Measurements from ENCODE around the gene ZNF280A.

ZNF280A gene

GRCh38 chr22:22550789-22551434 is 30.8 kb upstream of the ZNF280A start:
- DNase-seq = no peak
- Mint-ChIP-seq H3K4me3 (no peak overlapping the region), H3K36me3 (ENCODE audit: low read depth) (no peaks in the 10 kb centered on the region), H3K4me1 (ENCODE audit: low read depth) (no peaks in the 10 kb centered on the region), H3K9me3 (no peaks in the 10 kb centered on the region), H3K27ac (no peak overlapping the region), H3K27me3 (no peaks in the 10 kb centered on the region)

DNA sequence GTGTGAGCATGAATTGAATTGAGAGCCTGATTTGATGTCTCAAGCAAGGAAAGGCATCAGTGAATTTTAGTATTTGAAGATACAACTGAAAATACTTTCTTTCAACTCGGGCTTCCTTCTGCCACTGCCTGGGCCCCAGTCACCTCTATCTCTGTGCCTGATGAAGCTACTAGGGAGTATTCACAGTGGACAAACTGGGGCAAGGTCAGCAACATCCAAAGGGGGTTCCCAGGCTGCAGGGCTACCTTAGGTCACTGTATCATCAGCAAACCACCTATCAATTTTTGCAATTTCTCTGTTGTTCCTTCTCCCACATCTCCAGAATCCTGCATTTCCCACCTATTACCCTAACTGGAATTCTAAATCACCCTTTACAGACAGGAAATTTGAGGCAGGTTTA is 28.8 kb upstream of the ZNF280A start:
- DNase-seq = no peak
- Mint-ChIP-seq H3K9me3 (no peaks in the 10 kb centered on the region), H3K27me3 (no peaks in the 10 kb centered on the region), H3K4me1 (ENCODE audit: low read depth) (no peaks in the 10 kb centered on the region), H3K4me3 (no peak overlapping the region), H3K27ac (no peak overlapping the region), H3K36me3 (ENCODE audit: low read depth) (no peaks in the 10 kb centered on the region)

- no peak for DNase-seq
- Mint-ChIP-seq H3K27me3 (no peaks in the 10 kb centered on the region), H3K4me3 (no peak overlapping the region), H3K9me3 (no peaks in the 10 kb centered on the region), H3K4me1 (ENCODE audit: low read depth) (no peaks in the 10 kb centered on the region), H3K36me3 (ENCODE audit: low read depth) (no peaks in the 10 kb centered on the region), H3K27ac (no peak overlapping the region)
Measured at GRCh38 chr22:22548317-22548716, 28.2 kb upstream of the ZNF280A start.

DNA sequence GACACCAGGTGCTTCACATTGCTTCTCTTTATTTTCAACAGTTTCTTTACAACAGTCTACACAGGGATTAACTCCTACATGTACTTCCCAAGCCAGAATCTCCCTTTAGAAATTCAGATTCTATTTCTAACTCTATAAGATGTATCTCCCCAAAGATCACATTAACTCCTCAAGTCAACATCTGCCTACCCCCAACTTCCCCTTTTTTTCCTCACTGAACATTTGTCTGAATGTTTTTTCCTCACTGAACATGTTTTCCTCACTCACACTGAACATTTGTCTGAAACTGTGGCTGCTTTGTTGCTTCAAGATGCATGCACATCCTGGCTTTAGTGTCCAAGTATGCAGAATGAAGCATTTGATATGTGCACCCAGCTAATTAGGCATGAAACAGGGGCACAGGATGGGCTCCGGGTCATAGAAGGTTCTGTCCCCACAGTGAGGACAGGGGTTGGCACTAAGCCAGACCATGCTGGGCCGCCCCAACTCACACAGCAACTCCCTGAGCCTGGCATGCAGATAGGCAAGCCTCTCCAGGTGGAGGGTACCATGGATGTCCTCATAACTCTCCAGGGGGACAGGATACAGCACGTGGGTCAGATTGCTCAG is 27.7 kb upstream of the ZNF280A start:
- no peaks in the 10 kb centered on the region for H3K27me3 Mint-ChIP-seq
- no peaks in the 10 kb centered on the region for H3K4me1 Mint-ChIP-seq (ENCODE audit: low read depth)
- H3K4me3 Mint-ChIP-seq = no peak overlapping the region
- no peaks in the 10 kb centered on the region for H3K36me3 Mint-ChIP-seq (ENCODE audit: low read depth)
- no peaks in the 10 kb centered on the region for H3K9me3 Mint-ChIP-seq
- DNase-seq = no peak
- H3K27ac Mint-ChIP-seq = no peak overlapping the region

- no peak overlapping the region for H3K27ac Mint-ChIP-seq
- DNase-seq = no peak
- H3K27me3 Mint-ChIP-seq = no peaks in the 10 kb centered on the region
- no peaks in the 10 kb centered on the region for H3K4me1 Mint-ChIP-seq (ENCODE audit: low read depth)
- no peak overlapping the region for H3K4me3 Mint-ChIP-seq
- no peaks in the 10 kb centered on the region for H3K36me3 Mint-ChIP-seq (ENCODE audit: low read depth)
- no peaks in the 10 kb centered on the region for H3K9me3 Mint-ChIP-seq
Measured at GRCh38 chr22:22547226-22547625, 27.2 kb upstream of the ZNF280A start.

DNA sequence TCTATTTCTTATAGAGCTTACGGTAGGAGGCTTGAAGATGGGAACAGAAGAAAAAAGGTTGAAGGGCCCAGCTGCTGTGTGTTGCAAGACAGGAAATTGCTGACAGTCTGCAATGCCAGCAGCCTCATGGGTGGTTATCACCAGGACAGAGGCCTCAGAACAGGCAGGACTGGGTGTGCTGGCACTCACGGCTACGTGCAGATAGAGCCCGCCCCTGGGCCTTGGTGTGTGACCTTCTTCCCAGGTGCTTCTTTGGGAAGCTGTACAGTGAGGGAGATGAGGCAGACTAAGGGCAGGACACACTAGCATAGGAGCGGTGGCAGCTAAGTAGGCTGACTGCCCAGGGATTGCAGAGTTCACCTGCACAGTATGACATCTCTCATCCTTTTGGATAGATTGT is 26.4 kb upstream of the ZNF280A start:
- no peak for DNase-seq
- no peak overlapping the region for H3K27ac Mint-ChIP-seq
- no peaks in the 10 kb centered on the region for H3K36me3 Mint-ChIP-seq (ENCODE audit: low read depth)
- H3K4me1 Mint-ChIP-seq (ENCODE audit: low read depth) = no peaks in the 10 kb centered on the region
- no peaks in the 10 kb centered on the region for H3K27me3 Mint-ChIP-seq
- no peaks in the 10 kb centered on the region for H3K9me3 Mint-ChIP-seq
- no peak overlapping the region for H3K4me3 Mint-ChIP-seq

DNA sequence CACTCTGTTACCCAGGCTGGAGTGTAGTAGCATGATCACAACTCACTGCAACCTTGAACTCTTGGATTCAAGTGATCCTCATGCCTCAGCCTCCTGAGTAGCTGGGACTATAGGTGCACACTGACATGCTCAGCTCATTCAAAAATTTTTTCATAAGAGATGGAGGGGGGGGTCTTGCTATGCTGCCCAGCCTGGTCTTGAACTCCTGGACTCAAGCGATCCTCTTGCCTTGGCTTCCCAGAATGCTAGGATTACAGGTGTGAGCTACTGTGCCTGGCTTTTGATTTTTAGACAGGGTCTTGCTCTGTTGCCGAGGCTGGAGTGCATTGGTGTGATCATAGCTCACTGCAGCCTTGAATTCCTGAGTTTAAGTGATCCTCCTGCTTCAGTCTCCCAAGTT is 25.0 kb upstream of the ZNF280A start:
- Mint-ChIP-seq H3K9me3 (no peaks in the 10 kb centered on the region), H3K27me3 (peaks cover 4% of the 10 kb centered on the region), H3K36me3 (ENCODE audit: low read depth) (no peaks in the 10 kb centered on the region), H3K4me3 (no peak overlapping the region), H3K4me1 (ENCODE audit: low read depth) (no peaks in the 10 kb centered on the region), H3K27ac (no peak overlapping the region)
- DNase-seq = no peak

DNA sequence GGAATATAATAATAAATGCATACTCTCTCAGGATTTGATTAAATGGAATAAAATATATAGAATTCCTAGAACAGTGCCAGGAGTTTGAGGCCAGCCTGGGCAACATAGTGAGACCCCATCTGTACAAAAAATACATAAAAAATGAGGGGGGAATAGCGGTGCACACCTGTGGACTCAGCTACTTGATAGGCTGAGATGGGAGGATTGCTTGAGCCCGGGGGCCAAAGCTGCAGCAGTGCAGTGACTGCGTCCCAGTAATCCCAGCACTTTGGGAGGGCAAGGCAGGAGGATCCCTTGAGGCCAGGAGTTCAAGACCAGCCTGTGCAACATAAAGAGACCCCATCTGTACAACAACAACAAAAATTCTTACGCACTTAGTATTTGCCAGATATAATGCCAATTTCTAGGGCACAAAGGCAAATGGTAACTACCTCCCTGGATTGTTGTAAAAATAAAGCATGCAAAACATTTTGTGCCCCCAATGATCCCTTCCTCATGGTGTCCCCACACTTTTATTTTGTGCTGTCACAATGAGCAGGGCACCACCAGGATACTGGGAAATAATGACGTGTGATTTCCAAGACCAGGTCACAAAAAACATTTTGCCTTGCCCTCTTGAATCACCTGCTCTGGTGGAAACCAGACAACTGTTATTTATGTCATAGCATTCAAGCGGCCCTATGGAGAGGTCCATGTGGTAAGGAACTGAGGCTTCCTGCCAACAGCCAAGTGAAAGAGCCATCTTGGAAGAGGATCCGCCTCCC is 18.3 kb upstream of the ZNF280A start:
- no peak overlapping the region for H3K27ac Mint-ChIP-seq

DNA sequence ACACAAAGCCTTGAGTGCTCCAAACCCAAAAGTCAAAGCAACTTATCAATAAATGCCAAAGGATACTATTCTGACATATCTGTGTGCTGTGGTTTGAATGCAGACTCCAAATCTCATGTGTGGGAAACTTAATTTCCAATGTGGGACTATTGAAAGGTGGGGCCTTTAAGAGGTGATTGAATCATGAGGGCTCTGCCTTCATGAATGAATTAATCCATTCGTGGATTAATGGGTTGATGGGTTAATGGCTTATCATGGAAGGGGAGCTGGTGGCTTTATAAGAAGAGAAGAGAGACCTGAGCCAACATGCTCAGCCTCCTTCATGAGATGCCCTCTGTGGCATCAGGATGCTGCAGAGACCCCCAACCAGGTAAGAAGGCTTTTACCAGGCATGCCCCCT is 16.8 kb upstream of the ZNF280A start:
- DNase-seq = no peak
- peaks cover 14% of the 10 kb centered on the region for H3K27me3 Mint-ChIP-seq
- no peaks in the 10 kb centered on the region for H3K4me1 Mint-ChIP-seq (ENCODE audit: low read depth)
- no peaks in the 10 kb centered on the region for H3K36me3 Mint-ChIP-seq (ENCODE audit: low read depth)
- no peaks in the 10 kb centered on the region for H3K9me3 Mint-ChIP-seq
- no peak overlapping the region for H3K27ac Mint-ChIP-seq
- no peak overlapping the region for H3K4me3 Mint-ChIP-seq

More for the DNA sequence above, 18.3 kb upstream of the ZNF280A start:
- peaks cover 14% of the 10 kb centered on the region for H3K27me3 Mint-ChIP-seq
- no peak for DNase-seq
- H3K4me1 Mint-ChIP-seq (ENCODE audit: low read depth) = no peaks in the 10 kb centered on the region
- H3K9me3 Mint-ChIP-seq = no peaks in the 10 kb centered on the region
- H3K4me3 Mint-ChIP-seq = no peak overlapping the region
- no peaks in the 10 kb centered on the region for H3K36me3 Mint-ChIP-seq (ENCODE audit: low read depth)

DNA sequence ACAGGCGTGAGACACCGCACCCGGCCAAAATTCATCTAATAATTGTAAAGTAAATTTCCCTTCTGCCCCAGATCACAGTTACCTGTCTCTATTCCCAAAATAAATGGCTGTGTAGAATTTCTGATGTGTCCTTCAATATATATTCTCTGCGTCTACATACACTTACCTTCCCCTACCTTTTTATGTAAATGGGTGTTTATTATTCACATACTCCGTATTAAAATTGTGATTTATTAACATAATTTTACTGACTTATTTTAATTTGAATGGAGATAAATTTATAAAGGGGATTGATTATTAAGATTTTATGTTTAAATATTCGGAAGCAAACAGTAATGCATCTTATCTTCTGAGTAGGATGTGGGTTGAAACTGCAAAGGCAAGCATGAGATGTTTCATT is 16.4 kb upstream of the ZNF280A start:
- H3K4me3 Mint-ChIP-seq = no peak overlapping the region
- H3K27me3 Mint-ChIP-seq = peaks cover 14% of the 10 kb centered on the region
- H3K9me3 Mint-ChIP-seq = no peaks in the 10 kb centered on the region
- no peaks in the 10 kb centered on the region for H3K36me3 Mint-ChIP-seq (ENCODE audit: low read depth)
- no peak for DNase-seq
- no peaks in the 10 kb centered on the region for H3K4me1 Mint-ChIP-seq (ENCODE audit: low read depth)
- H3K27ac Mint-ChIP-seq = no peak overlapping the region

DNA sequence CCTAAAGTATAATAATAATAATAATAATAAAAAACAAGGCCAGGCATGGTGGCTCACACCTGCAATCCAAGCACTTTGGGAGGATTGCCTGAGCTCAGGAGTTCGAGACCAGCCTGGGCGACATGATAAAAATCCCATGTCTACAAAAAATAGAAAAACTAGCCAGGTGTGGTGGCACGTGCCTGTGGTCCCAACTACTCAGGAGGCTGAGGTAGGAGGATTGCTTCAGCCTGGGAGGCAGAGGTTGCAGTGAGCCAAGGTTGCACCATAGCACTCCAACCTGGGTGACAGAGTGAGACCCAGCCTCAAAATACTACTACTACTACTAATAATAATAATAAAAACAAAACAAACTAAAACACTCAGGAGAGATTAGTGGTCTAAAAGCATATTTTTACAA is 15.6 kb upstream of the ZNF280A start:
- Mint-ChIP-seq H3K4me1 (ENCODE audit: low read depth) (no peaks in the 10 kb centered on the region), H3K36me3 (ENCODE audit: low read depth) (no peaks in the 10 kb centered on the region)

DNA sequence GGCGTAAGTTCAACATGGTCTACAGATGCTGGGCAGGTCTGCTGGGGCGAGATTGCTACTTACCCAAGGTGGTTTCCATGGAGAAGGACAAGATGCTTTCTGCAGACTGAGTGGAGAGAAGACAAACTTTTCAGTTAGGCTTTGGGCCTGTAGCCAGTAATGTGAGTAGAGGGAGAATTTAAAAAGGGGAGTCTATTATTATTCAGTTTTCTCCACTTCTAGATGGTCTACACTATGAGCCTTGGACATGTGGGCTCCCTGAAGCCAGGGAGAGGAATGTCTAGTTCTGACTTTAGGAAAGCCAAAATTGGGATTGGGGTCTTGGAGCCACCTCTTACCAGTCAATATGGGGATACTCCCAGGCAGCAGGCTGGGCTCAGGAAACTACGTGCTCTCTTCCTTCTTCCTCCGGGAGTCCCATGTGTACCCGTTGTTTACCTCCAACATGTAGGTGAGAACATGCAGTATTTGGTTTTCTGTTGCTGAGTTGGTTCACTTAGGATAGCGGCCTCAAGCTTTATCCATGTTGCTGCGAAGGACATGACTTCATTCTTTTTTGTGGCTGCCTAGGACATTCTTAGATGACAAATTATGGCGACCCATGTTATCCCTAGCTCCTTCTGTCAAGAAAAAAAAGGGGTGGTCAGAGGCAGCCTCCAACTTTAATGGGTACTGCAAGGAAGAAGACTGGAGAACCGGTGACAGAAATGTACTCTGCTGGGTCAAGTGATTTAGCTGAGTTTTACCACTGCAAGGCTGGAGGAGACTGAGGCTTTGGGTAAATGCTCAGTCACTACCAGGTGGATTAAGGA is 14.7 kb upstream of the ZNF280A start:
- H3K27me3 Mint-ChIP-seq = peaks cover 8% of the 10 kb centered on the region
- H3K9me3 Mint-ChIP-seq = no peaks in the 10 kb centered on the region
- H3K27ac Mint-ChIP-seq = no peak overlapping the region
- H3K4me3 Mint-ChIP-seq = no peak overlapping the region
- no peaks in the 10 kb centered on the region for H3K4me1 Mint-ChIP-seq (ENCODE audit: low read depth)
- DNase-seq = no peak
- H3K36me3 Mint-ChIP-seq (ENCODE audit: low read depth) = no peaks in the 10 kb centered on the region

More for the DNA sequence above, 15.6 kb upstream of the ZNF280A start:
- Mint-ChIP-seq H3K9me3 (no peaks in the 10 kb centered on the region), H3K27me3 (peaks cover 14% of the 10 kb centered on the region), H3K27ac (no peak overlapping the region), H3K4me3 (no peak overlapping the region)
- DNase-seq = no peak

DNA sequence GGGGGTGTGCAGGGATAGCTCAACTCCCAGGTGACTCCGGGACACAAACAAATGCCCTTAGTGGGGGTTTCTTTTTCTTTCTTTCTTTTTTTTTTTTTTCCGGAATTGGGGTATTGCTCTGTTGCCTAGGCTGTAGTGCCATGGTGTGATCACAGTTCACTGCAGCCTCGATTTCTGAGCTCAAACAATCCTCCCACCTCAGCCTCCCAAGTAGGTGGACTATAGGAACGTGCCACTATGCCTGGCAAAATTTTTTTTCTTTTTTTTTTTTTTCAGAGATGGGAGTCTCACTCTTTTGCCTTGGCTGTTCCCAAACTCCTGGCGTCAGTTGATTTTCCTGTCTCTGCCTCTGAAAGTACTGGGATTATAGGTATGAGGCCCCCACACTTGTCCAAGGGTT is 13.8 kb upstream of the ZNF280A start:
- no peak for DNase-seq
- H3K4me3 Mint-ChIP-seq = no peak overlapping the region
- H3K36me3 Mint-ChIP-seq (ENCODE audit: low read depth) = no peaks in the 10 kb centered on the region
- no peaks in the 10 kb centered on the region for H3K9me3 Mint-ChIP-seq
- no peak overlapping the region for H3K27ac Mint-ChIP-seq
- peaks cover 13% of the 10 kb centered on the region for H3K27me3 Mint-ChIP-seq
- H3K4me1 Mint-ChIP-seq (ENCODE audit: low read depth) = no peaks in the 10 kb centered on the region

DNA sequence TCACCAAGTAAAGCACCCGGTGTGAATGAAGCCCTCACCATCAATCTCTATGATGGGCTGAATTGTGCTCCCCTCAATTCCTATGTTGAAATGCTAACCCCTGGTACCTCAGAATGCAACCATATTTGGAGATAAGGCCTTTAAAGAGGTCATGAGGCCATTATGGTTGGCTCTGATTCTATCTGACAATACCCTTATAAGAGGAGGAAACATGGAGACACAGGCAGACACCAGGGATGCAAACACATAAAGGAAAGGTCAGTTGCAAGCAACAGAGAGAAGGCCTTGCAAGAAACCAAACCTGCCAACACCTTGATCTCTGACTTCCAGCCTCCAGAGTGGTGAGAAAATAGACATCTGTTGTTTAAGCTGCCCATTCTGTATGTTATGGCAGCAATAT is 13.3 kb upstream of the ZNF280A start:
- no peaks in the 10 kb centered on the region for H3K4me1 Mint-ChIP-seq (ENCODE audit: low read depth)
- no peak overlapping the region for H3K27ac Mint-ChIP-seq
- peaks cover 9% of the 10 kb centered on the region for H3K27me3 Mint-ChIP-seq
- no peaks in the 10 kb centered on the region for H3K36me3 Mint-ChIP-seq (ENCODE audit: low read depth)
- no peak overlapping the region for H3K4me3 Mint-ChIP-seq
- H3K9me3 Mint-ChIP-seq = no peaks in the 10 kb centered on the region
- DNase-seq = no peak
